ENCODE data around the gene IBA57.

GRCh38 chr1:228159008-228159665 is 6.5 kb upstream of the IBA57 start:
- TF ChIP-seq POLR2A (IDR thresholded peaks at IDR 0.05), result no peak
- TF ChIP-seq CTCF (IDR thresholded peaks at IDR 0.05), result no peak
